NCI-H2107 treated with DMSO at 0.1 percent for 48 hours (cell line): Measurements from ENCODE around the gene SNRPB.

ENCODE experiments used
- DNase-seq: peaks from one replicate; lab custom pipeline; 2025; ENCODE audit not compliant: unreplicated experiment; lab: John Stamatoyannopoulos, UW

SNRPB gene

DNA sequence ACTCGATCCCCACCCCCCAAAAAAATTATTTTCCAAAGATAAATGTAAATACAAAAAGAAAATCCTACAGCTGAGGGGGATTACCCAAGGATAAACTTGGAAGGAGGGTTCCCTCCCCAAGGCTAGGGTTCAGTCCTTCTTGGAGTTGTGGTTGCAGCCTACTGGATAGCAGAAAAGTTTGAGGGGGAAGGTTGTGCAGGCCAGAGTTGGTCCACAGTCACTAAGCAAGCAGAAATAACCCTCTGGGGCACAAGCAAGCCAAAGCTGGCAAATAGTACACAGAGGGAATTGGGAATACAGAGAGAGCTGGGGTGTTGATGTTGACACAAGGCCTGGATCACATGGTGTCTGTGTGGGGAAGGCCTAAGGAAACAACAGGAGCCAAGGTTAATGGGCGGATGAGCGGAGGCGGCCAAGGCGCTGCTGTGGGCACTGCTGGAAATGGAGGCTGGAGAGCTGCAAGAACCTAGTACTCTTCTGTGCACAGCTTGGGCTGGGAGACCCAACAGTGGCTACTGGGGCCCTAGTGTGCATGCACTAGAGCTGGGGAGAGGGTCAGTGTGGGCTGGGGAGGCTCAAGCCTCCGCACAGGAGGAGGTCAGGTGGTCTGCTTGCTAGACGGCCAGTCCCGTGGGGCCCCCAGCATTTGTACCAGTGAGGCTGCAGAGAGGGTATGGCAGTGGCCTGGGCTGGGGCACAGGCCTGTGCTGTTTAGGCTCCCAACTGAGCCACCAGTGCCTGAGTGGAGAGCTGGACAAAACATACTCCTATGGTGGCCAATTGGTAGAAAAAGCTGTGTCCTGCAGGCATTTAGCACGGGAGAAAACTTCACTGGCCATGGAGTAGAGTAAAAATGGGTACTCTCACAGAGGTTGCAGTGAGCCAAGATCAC, 5.5 kb upstream of the SNRPB start:
- DNase-seq = no peak

GRCh38 chr20:2473516-2473915, 2.9 kb upstream of the SNRPB start:
- DNase-seq = no peak

- peak; percentile 9 for DNase-seq
Measured at GRCh38 chr20:2469991-2470422, 582 bp downstream of the SNRPB start.

DNA sequence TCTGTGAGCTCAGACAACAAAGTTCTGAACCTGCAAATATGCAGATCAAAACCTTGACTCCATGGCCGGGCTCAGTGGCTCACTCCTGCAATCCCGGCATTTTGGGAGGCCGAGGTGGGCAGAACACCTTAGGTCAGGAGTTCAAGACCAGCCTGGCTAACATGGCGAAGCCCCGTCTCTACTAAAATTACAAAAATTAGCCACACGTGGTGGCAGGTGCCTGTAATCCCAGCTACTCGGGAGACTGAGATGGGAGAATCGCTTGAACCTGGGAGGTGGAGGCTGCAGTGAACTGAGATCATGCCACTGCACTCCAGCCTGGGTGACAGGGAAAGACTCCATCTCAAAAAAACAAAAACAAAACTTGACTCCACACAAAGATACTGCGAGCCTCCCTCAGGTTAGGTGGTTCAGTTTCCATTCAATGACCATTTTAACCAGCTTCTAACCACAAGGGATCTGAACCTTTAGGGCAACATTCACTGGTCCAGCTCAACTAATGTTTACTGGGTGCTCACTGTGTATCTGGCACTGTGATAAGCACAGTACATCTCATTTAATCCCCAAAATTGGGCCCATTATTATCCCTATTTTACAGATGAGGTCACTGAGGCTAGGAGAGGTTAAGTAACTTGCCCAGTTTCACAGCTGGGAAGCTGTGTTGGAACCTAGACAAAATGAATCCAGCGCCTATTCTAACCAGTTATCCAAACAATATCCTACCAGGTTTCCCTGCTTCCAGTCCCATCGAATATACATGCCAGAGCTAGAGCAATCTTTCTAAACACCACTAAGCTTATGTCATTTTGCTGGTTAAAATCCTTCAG, 1.8 kb downstream of the SNRPB start:
- no peak for DNase-seq

- no peak for DNase-seq
Measured at GRCh38 chr20:2467412-2467811, 3.2 kb downstream of the SNRPB start.

DNA sequence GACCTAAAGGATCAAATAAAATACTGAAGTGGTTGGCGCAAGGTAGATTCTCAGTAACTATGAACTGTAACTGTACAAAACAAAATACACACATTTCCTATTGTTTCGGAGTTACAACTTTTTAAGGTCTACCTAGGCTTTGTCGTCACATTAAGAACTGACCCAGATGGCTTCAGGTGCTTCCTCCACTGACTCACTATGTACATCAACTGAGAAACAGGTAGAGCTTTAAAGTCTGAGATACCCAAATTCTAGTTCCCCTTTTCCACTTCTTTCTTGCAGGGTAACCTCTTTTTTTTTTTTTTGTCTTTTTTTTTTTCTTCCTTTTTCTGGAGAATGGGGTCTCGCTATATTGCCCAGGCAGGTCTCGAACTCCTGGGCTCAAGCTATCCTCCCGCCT, 5.5 kb downstream of the SNRPB start:
- no peak for DNase-seq

DNA sequence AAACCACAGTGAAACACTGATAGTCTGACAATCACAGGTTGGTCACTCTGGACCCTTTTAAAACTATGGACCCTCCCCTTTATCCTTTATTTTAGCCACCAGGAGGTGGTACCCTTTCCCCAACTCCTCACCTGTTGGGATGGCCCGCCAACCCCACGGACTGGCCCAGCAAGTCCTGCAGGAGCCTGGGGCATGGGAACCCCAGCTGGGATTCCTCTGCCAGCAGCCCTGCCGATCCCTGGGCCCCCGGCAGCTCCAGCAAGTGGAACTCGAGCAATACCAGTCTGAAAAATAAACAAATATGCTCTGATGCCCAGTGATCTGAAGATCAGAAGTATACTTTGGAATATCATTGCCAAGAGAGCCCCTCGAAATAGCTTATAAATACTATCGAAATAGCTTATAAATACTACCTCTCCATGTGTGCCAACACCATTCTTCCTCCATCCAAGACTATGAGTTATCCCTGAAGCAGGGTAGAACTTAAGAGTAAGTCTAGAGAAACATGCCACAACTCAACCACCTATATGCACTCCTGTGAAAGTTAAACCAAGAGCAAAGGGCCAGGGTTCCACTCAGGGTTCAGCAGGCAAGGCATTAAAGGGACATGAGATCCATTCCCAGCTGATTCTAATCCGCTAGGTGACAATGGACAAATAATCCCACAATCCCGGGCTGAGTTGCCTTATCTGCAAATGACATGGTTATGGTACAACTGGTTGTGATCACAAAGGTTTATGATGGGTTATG, 6.8 kb downstream of the SNRPB start:
- no peak for DNase-seq

DNA sequence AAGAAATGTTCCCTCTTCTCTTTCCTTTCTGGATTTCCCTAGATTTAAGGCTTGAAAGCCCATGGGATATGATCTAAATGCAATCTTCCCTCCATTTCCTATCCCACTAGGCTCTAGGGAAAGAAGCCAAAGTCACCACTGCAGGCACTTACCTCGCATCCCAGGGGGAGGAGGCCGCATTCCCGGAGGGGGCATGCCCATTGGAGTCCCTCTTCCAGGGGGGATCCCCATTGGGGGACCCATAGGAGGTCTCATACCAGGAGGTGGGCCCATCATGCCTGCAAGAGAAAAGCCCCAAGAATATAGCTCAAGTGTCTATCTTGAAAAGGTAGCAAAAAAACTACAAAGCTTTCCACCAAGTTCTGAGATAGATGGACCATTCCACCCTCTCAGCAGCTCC, 8.1 kb downstream of the SNRPB start:
- no peak for DNase-seq

DNA sequence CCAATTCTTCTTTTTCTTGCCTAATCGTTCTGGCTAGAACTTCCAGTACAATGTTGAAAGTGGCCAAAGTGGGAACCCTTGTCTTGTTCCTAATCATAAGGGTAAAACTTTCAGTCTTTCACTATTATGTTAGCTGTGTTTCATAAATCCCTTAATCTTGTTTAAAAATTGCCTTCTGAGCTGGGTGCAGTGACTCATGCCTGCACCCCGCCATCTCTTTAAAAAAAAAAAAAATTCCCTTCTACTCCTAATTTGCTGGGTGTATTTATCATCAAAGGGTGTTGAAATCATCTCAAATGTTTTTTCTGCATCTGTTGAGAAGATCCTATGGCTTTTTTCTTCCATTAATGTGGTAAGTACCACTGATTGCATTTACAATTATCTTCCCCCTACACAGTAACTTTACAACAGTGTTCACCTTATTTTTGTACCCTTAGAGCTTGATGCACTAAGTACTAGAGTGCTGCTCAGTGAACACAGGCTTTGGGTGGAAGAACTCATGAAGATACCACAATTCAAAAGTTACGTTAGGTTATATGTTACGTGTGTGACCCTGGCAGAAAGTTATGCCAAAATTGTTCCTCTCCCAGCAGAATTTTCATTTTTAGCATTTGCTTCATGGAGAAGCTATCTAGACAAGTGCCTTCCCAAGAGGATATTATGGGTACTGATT, 9.7 kb downstream of the SNRPB start:
- no peak for DNase-seq

GRCh38 chr20:2459981-2460751, 10.4 kb downstream of the SNRPB start:
- no peak for DNase-seq

DNA sequence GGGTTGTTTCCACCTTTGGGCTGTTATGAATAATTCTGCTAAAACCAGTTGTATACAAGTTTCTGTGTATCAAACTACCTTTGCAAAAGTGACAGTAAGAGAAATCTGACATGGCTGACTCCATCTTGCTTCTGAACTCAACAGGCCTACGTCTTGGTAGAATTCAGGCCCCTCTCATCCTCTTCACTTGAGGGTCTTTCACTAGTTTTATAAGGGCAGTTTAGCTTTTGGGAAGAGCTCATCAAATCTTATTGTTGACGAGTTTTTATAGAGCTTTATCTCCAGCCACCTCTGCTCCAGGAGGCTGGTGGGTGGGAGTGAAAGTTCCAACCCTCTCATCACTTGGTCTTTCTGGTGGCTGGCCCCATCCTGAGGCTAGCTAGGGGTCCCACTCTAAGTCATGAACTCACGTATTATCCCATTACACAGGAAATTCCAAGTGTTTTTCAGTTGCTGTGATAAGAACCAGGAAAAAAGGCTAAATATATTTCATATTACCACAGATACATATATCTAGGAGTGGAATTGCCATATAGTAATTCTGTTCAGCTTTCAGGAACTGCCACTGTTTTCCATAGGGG, 11.6 kb downstream of the SNRPB start:
- no peak for DNase-seq

DNA sequence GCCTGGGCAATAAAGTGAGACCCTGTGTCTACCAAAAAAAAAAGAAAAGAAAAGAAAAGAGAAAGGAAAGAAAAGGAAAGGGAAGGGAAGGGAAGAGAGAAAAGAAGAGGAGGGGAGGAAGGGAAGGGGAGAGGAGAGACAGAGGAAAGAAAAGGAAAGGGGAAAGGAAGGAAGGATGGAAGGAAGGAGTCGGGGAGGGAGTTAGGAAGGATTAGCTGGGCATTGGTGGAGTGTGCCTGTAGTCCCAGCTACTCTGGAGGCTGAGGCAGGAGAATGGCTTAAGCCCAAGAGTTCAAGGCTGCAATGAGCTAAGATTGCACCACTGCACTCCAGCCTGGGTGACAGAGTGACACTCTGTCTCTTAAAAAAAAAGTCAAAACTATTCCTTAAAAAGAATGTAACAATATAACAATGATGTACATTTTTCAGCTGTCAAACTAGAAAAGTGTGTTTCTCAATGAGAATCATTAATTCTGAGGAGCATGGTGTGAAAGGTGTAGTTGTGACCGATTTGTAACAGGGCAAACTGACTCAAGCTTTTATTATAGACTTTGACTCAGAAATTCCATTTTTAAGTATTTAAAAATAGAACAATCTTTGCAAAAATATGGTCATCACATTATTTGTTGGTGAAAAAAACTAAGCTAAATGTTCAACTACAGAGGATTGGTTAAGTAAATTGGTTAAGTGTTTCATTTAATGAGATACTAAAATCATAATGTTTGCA, 14.7 kb downstream of the SNRPB start:
- no peak for DNase-seq

GRCh38 chr20:2453792-2454191, 16.8 kb downstream of the SNRPB start:
- no peak for DNase-seq

- DNase-seq = peak; percentile 7
Measured at GRCh38 chr20:2451939-2452732, 18.5 kb downstream of the SNRPB start.

- no peak for DNase-seq
Measured at GRCh38 chr20:2451422-2451821, 19.2 kb downstream of the SNRPB start.

DNA sequence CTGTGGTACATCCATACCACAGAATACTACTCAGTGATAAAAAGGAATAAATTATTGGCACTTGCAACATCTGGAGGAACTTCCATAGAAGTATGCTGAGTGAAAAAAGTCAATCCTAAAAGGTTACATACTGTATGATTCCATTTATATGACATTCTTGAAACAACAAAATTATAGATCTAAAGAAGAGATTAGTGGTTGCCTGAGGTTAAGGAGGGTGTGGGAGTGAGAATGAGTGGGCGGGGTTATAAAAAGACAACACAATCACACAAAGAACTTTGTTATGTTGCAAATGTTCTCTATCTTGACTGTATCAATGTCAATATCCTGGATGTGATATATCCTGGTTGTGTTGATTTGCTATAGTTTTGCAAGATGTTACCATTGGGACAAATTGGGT, 21.2 kb downstream of the SNRPB start:
- no peak for DNase-seq

GRCh38 chr20:2446845-2447244, 23.7 kb downstream of the SNRPB start:
- no peak for DNase-seq

GRCh38 chr20:2431185-2431584, 39.4 kb downstream of the SNRPB start:
- no peak for DNase-seq
